Thoracic aorta (tissue), 2 donors: ENCODE measurements around the gene RXRB. TPM values are rescaled to one million over a fixed set of nuclear protein-coding genes. Genes with fewer than 3 reads are reported as not detected.

ENCODE experiments used
- ATAC-seq: fragments of 150-250 bp; one replicate; pipeline ENCODE4 v1.8.0; 2017; ENCODE audit warnings: low read depth; ENCODE audit not compliant: insufficient number of reproducible peaks, low FRiP score
- DNase-seq: peaks from one replicate; pipeline ENCODE4 v3.0.0-alpha.2; 2020; ENCODE audit warnings: low spot score
- H3K27ac ChIP-seq, 2 donors: fragments of 200-600 bp; sonication (generic); 1 replicate in 1 of 2; 2 replicates in 1 of 2; pipeline ENCODE4 v1.5.1; 2016; ENCODE audit warnings: mild to moderate bottlenecking in 2 of 2, moderate library complexity in 2 of 2
- H3K27me3 ChIP-seq: fragments of 200-600 bp; sonication (generic); replicated peaks from 2 replicates; pipeline ENCODE4 v1.6.0; 2016; ENCODE audit warnings: mild to moderate bottlenecking; ENCODE audit not compliant: insufficient read depth
- H3K36me3 ChIP-seq: fragments of 200-600 bp; sonication (generic); one replicate; pipeline ENCODE4 v1.5.1; 2016
- H3K4me1 ChIP-seq, 2 donors: fragments of 200-600 bp; sonication (generic); 1 replicate in 1 of 2; 2 replicates in 1 of 2; pipeline versions ENCODE4 v1.5.1 to v1.6.0; 2016; ENCODE audit warnings: low read depth in 2 of 2, mild to moderate bottlenecking in 1 of 2; ENCODE audit not compliant: control insufficient read depth in 1 of 2
- H3K4me3 ChIP-seq: fragments of 200-600 bp; sonication (generic); 2 replicates; pipeline ENCODE4 v1.5.1; 2016; ENCODE audit warnings: mild to moderate bottlenecking
- H3K9me3 ChIP-seq: fragments of 200-600 bp; sonication (generic); 2 replicates; pipeline ENCODE4 v1.5.1; 2016
- total RNA-seq, 2 donors: library from RNA; depleted of rRNA; stranded (reverse); fragments of >200 nt; gene quantifications; one replicate each; pipeline versions ENCODE4 v1.1.0 to v1.2.3, GENCODE V29; 2016
- TF ChIP-seq, protein P1 (sequence below): fragments of 200-600 bp; sonication (generic); IDR thresholded peaks from one replicate; pipeline ENCODE4 v1.5.1; 2019; ENCODE audit warnings: antibody characterized with exemption

The RXRB gene
- total RNA-seq, 2 donors from 2014 or later = 38.7 to 47.2 TPM

GRCh38 chr6:33161354-33162331 is 38.8 kb downstream of the RXRB start:
- H3K36me3 ChIP-seq = no peaks in the 10 kb centered on the region
- peaks cover 0 to 9% of the 10 kb centered on the region in 2 donors for H3K4me1 ChIP-seq
- TF ChIP-seq, protein P1, sequence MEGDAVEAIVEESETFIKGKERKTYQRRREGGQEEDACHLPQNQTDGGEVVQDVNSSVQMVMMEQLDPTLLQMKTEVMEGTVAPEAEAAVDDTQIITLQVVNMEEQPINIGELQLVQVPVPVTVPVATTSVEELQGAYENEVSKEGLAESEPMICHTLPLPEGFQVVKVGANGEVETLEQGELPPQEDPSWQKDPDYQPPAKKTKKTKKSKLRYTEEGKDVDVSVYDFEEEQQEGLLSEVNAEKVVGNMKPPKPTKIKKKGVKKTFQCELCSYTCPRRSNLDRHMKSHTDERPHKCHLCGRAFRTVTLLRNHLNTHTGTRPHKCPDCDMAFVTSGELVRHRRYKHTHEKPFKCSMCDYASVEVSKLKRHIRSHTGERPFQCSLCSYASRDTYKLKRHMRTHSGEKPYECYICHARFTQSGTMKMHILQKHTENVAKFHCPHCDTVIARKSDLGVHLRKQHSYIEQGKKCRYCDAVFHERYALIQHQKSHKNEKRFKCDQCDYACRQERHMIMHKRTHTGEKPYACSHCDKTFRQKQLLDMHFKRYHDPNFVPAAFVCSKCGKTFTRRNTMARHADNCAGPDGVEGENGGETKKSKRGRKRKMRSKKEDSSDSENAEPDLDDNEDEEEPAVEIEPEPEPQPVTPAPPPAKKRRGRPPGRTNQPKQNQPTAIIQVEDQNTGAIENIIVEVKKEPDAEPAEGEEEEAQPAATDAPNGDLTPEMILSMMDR = peak; percentile 96
- peak; percentile 70 for ATAC-seq
- H3K9me3 ChIP-seq = no peaks in the 10 kb centered on the region
- H3K27me3 ChIP-seq = no peaks in the 10 kb centered on the region
- DNase-seq = peak; percentile 38
- peak overlapping the region; percentile 75 for H3K4me3 ChIP-seq
- H3K27ac ChIP-seq = peak overlapping the region; percentile 22 to 50

DNA sequence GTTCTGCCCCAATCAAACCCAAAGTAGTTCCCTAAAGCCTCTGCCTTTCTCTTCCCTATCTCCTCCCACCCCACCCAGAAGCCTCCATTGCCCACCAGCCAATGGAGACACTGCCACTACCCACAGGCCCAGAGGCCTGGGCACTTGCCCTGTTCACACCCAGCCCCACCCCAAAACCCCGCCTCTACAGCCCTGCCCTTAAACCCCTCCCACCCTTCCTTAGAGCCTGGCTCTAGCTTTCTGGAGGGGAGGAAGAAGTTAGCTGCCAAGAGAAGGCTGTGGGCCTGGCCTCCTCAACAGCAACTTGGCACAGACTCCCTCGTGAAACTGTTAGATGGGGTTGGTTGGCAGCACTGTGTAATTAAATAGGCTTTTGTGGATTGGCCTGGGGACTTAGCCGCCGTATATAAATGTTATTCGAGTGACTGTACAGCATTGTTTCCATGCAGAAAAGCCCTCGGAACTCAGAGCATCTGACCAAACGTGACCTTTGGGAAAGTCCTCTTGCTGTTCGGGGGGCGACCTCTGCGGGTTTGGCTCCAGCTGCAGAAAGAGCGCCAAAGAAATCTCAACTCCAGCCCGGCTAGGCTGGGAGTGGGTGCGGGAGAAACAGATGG is 39.6 kb downstream of the RXRB start:
- peak; percentile 76 for ATAC-seq
- no peak for DNase-seq
- Histone ChIP-seq H3K27ac (peak overlapping the region; percentile 22 to 50), H3K4me3 (peak overlapping the region; percentile 75), H3K36me3 (no peaks in the 10 kb centered on the region), H3K9me3 (no peaks in the 10 kb centered on the region), H3K4me1 (peaks cover 0 to 9% of the 10 kb centered on the region in 2 donors), H3K27me3 (no peaks in the 10 kb centered on the region)
- TF ChIP-seq, protein P1 = no peak

- DNase-seq (no peak), ATAC-seq (no peak)
- Histone ChIP-seq H3K27ac (peak overlapping the region in 1 of 2 donors; percentile 22), H3K4me1 (peaks cover 0 to 9% of the 10 kb centered on the region in 2 donors), H3K4me3 (no peak overlapping the region), H3K9me3 (no peaks in the 10 kb centered on the region), H3K36me3 (no peaks in the 10 kb centered on the region), H3K27me3 (no peaks in the 10 kb centered on the region)
- TF ChIP-seq, protein P1 = no peak
Measured at GRCh38 chr6:33160096-33160495, 40.4 kb downstream of the RXRB start.

GRCh38 chr6:33156964-33157363 is 43.5 kb downstream of the RXRB start:
- Histone ChIP-seq H3K4me3 (no peak overlapping the region), H3K9me3 (peaks cover 4% of the 10 kb centered on the region), H3K36me3 (no peaks in the 10 kb centered on the region), H3K4me1 (peaks cover 0 to 9% of the 10 kb centered on the region in 2 donors), H3K27me3 (no peaks in the 10 kb centered on the region), H3K27ac (no peak overlapping the region)
- TF ChIP-seq, protein P1 = no peak
- ATAC-seq = no peak
- no peak for DNase-seq

DNA sequence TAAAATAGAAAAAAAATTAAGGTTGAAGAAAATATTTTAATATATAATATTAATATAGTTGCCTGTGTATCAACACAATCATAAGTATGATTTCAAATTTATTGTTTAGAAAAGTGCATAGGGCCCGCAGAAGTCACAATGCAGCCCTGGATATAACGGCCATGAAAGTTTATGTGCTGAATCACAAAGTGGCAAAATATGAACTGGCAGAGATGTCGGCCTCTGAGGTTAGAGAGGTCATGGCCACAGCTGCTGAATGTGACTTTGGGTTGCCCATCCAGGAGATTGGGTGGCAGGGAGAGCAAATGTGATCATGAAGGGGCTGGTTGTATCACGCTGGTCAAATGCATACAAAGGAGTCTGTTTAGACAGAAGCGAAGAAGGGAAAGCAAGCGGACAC is 43.9 kb downstream of the RXRB start:
- H3K36me3 ChIP-seq = no peaks in the 10 kb centered on the region
- DNase-seq = no peak
- peaks cover 4% of the 10 kb centered on the region for H3K9me3 ChIP-seq
- ATAC-seq = no peak
- H3K4me1 ChIP-seq = peaks cover 0 to 9% of the 10 kb centered on the region in 2 donors
- no peaks in the 10 kb centered on the region for H3K27me3 ChIP-seq
- TF ChIP-seq, protein P1 = no peak
- no peak overlapping the region for H3K27ac ChIP-seq
- H3K4me3 ChIP-seq = no peak overlapping the region
